ENCODE results near the gene GSTK1.

Gene GSTK1

DNA sequence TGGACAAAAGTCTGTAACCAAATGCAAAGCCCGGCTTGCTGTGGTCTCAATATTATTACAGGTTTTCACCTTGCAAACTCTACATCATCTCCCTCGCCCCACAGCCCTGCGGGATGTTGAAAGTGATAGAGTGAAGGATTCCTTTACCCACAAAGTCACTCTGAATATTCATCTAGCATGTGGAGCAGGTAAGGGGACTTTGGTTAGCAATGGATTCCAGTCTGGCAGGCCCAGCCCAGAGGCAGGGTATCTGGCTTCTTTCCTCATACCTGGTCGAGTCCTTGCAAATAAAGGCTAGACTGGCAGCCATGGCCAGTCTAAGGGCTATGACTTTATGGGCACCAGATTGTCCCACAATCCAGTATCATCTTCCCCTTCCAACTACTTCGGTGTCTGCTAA lies 38.2 kb upstream of the GSTK1 start:
- H3K4me2 ChIP-seq (ENCODE audit: low read depth, low read length, poor library complexity, severe bottlenecking) = no peak overlapping the region
- H3K4me3 ChIP-seq (ENCODE audit: low read length, poor library complexity, severe bottlenecking) = no peak overlapping the region
- no peaks in the 10 kb centered on the region for H3K27me3 ChIP-seq (ENCODE audit: insufficient read depth, low read length, poor library complexity, severe bottlenecking)
- H4K20me1 ChIP-seq (ENCODE audit: insufficient read depth, low read length, poor library complexity, severe bottlenecking) = no peaks in the 10 kb centered on the region
- H3K9me3 ChIP-seq (ENCODE audit: insufficient read depth, low read depth, low read length) = no peaks in the 10 kb centered on the region
- TF ChIP-seq EZH2phosphoT487 (IDR thresholded peaks at IDR 0.05; ENCODE audit: borderline replicate concordance) = no peak
- TF ChIP-seq, protein P1, sequence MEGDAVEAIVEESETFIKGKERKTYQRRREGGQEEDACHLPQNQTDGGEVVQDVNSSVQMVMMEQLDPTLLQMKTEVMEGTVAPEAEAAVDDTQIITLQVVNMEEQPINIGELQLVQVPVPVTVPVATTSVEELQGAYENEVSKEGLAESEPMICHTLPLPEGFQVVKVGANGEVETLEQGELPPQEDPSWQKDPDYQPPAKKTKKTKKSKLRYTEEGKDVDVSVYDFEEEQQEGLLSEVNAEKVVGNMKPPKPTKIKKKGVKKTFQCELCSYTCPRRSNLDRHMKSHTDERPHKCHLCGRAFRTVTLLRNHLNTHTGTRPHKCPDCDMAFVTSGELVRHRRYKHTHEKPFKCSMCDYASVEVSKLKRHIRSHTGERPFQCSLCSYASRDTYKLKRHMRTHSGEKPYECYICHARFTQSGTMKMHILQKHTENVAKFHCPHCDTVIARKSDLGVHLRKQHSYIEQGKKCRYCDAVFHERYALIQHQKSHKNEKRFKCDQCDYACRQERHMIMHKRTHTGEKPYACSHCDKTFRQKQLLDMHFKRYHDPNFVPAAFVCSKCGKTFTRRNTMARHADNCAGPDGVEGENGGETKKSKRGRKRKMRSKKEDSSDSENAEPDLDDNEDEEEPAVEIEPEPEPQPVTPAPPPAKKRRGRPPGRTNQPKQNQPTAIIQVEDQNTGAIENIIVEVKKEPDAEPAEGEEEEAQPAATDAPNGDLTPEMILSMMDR (conservative IDR thresholded peaks at IDR 0.05; ENCODE audit: low read length) = no peak
- H2AFZ ChIP-seq (ENCODE audit: low read length) = no peak overlapping the region
- no peaks in the 10 kb centered on the region for H3K79me2 ChIP-seq (ENCODE audit: insufficient read depth, low read length)
- H3K9ac ChIP-seq (ENCODE audit: low read depth, low read length, poor library complexity, severe bottlenecking) = no peak overlapping the region
- H3K4me1 ChIP-seq (ENCODE audit: insufficient read depth, low read length, poor library complexity, severe bottlenecking) = no peaks in the 10 kb centered on the region
- H3F3A ChIP-seq (ENCODE audit: low read depth) = no peaks in the 10 kb centered on the region
- H3K36me3 ChIP-seq (ENCODE audit: insufficient read depth, low read length) = no peaks in the 10 kb centered on the region
- H3K9me2 ChIP-seq (replicated peaks; ENCODE audit: low read depth, low read length) = no peaks in the 10 kb centered on the region

- H3K9me3 ChIP-seq (ENCODE audit: insufficient read depth, low read depth, low read length) = no peaks in the 10 kb centered on the region
- H3K79me2 ChIP-seq (ENCODE audit: insufficient read depth, low read length) = no peaks in the 10 kb centered on the region
- H4K20me1 ChIP-seq (ENCODE audit: insufficient read depth, low read length, poor library complexity, severe bottlenecking) = no peaks in the 10 kb centered on the region
- no peaks in the 10 kb centered on the region for H3F3A ChIP-seq (ENCODE audit: low read depth)
- no peaks in the 10 kb centered on the region for H3K36me3 ChIP-seq (ENCODE audit: insufficient read depth, low read length)
- H3K9me2 ChIP-seq (replicated peaks; ENCODE audit: low read depth, low read length) = no peaks in the 10 kb centered on the region
- TF ChIP-seq, protein P1 (conservative IDR thresholded peaks at IDR 0.05; ENCODE audit: low read length) = no peak
- TF ChIP-seq EZH2phosphoT487 (IDR thresholded peaks at IDR 0.05; ENCODE audit: borderline replicate concordance) = no peak
- no peak overlapping the region for H3K9ac ChIP-seq (ENCODE audit: low read depth, low read length, poor library complexity, severe bottlenecking)
- no peaks in the 10 kb centered on the region for H3K4me1 ChIP-seq (ENCODE audit: insufficient read depth, low read length, poor library complexity, severe bottlenecking)
- H3K4me3 ChIP-seq (ENCODE audit: low read length, poor library complexity, severe bottlenecking) = no peak overlapping the region
- H2AFZ ChIP-seq (ENCODE audit: low read length) = no peak overlapping the region
- H3K4me2 ChIP-seq (ENCODE audit: low read depth, low read length, poor library complexity, severe bottlenecking) = no peak overlapping the region
- no peaks in the 10 kb centered on the region for H3K27me3 ChIP-seq (ENCODE audit: insufficient read depth, low read length, poor library complexity, severe bottlenecking)
Observed at GRCh38 chr7:143227806-143228205, 35.4 kb upstream of the GSTK1 start.

- H3K9me2 ChIP-seq (replicated peaks; ENCODE audit: low read depth, low read length) = no peaks in the 10 kb centered on the region
- no peaks in the 10 kb centered on the region for H3K79me2 ChIP-seq (ENCODE audit: insufficient read depth, low read length)
- H2AFZ ChIP-seq (ENCODE audit: low read length) = no peak overlapping the region
- no peaks in the 10 kb centered on the region for H3K4me1 ChIP-seq (ENCODE audit: insufficient read depth, low read length, poor library complexity, severe bottlenecking)
- H3K4me3 ChIP-seq (ENCODE audit: low read length, poor library complexity, severe bottlenecking) = no peak overlapping the region
- TF ChIP-seq EZH2phosphoT487 (IDR thresholded peaks at IDR 0.05; ENCODE audit: borderline replicate concordance) = no peak
- TF ChIP-seq, protein P1 (conservative IDR thresholded peaks at IDR 0.05; ENCODE audit: low read length) = no peak
- H3K9me3 ChIP-seq (ENCODE audit: insufficient read depth, low read depth, low read length) = no peaks in the 10 kb centered on the region
- no peak overlapping the region for H3K9ac ChIP-seq (ENCODE audit: low read depth, low read length, poor library complexity, severe bottlenecking)
- no peak overlapping the region for H3K4me2 ChIP-seq (ENCODE audit: low read depth, low read length, poor library complexity, severe bottlenecking)
- peaks cover 7% of the 10 kb centered on the region for H3K27me3 ChIP-seq (ENCODE audit: insufficient read depth, low read length, poor library complexity, severe bottlenecking)
- H3K36me3 ChIP-seq (ENCODE audit: insufficient read depth, low read length) = no peaks in the 10 kb centered on the region
- no peaks in the 10 kb centered on the region for H4K20me1 ChIP-seq (ENCODE audit: insufficient read depth, low read length, poor library complexity, severe bottlenecking)
- no peaks in the 10 kb centered on the region for H3F3A ChIP-seq (ENCODE audit: low read depth)
Observed at GRCh38 chr7:143229054-143229790, 34.0 kb upstream of the GSTK1 start.
